GM23338 (cell line): ENCODE measurements around the gene SIPA1. TPM values are rescaled to one million over a fixed set of nuclear protein-coding genes. Genes with fewer than 3 reads are reported as not detected.

Source experiments
- ATAC-seq: fragments of 200-7000 bp; cut with Tn5 transposase; 3 replicates; pipeline ENCODE4 v1.9.1; 2020
- DNase-seq: peaks from one replicate; pipeline ENCODE4 v3.0.0-alpha.2; 2015; ENCODE audit warnings: low spot score
- H2AFZ ChIP-seq: fragments of 200-600 bp; sonication (generic); 2 replicates; pipeline ENCODE4 v1.8.0; 2016; ENCODE audit warnings: antibody characterized with exemption, mild to moderate bottlenecking, moderate library complexity
- H3F3A ChIP-seq: fragments of 200-600 bp; sonication (generic); replicated peaks from 2 replicates; pipeline ENCODE4 v1.8.0; 2017; ENCODE audit warnings: antibody characterized with exemption, mixed run types, low read depth
- H3K27ac ChIP-seq: fragments of 200-600 bp; sonication (generic); 2 replicates; pipeline ENCODE4 v1.6.1; 2016; ENCODE audit warnings: low read depth
- H3K27me3 ChIP-seq: fragments of 200-600 bp; sonication (generic); 2 replicates; pipeline ENCODE4 v1.8.0; 2016; ENCODE audit warnings: mild to moderate bottlenecking, mixed run types, moderate library complexity; ENCODE audit not compliant: insufficient read depth
- H3K36me3 ChIP-seq: fragments of 200-600 bp; sonication (generic); 2 replicates; pipeline ENCODE4 v1.8.0; 2016; ENCODE audit warnings: mild to moderate bottlenecking; ENCODE audit not compliant: insufficient read depth
- H3K4me1 ChIP-seq: fragments of 200-600 bp; sonication (generic); 2 replicates; pipeline ENCODE4 v1.8.0; 2016; ENCODE audit warnings: mild to moderate bottlenecking, moderate library complexity; ENCODE audit not compliant: insufficient read depth
- H3K4me2 ChIP-seq: fragments of 200-600 bp; sonication (generic); 2 replicates; pipeline ENCODE4 v1.7.1; 2017; ENCODE audit warnings: mixed run types
- H3K4me3 ChIP-seq: fragments of 200-600 bp; sonication (generic); 2 replicates; pipeline ENCODE4 v1.6.1; 2016; ENCODE audit warnings: mixed run types
- H3K79me2 ChIP-seq: fragments of 200-600 bp; sonication (generic); replicated peaks from 2 replicates; pipeline ENCODE4 v1.8.0; 2017; ENCODE audit warnings: mild to moderate bottlenecking; ENCODE audit not compliant: insufficient read depth
- H3K9me2 ChIP-seq: fragments of 200-600 bp; sonication (generic); 2 replicates; pipeline ENCODE4 v1.8.0; 2017; ENCODE audit not compliant: insufficient read depth
- H4K20me1 ChIP-seq: fragments of 200-600 bp; sonication (generic); replicated peaks from 2 replicates; pipeline ENCODE4 v1.8.0; 2017; ENCODE audit warnings: mild to moderate bottlenecking; ENCODE audit not compliant: insufficient read depth
- H3K27ac Mint-ChIP-seq: 2 replicates; pipeline ENCODE4 v1.8.0; 2020; ENCODE audit warnings: inconsistent platforms, mild to moderate bottlenecking, moderate library complexity, mixed read lengths
- H3K27me3 Mint-ChIP-seq: 3 replicates; pipeline ENCODE4 v1.8.0; 2022; ENCODE audit warnings: low read depth, mild to moderate bottlenecking, moderate library complexity, mixed read lengths, inconsistent platforms; ENCODE audit not compliant: insufficient read depth, poor library complexity
- H3K36me3 Mint-ChIP-seq: 3 replicates; pipeline ENCODE4 v1.8.0; 2021; ENCODE audit warnings: low read depth, mild to moderate bottlenecking, inconsistent platforms, moderate library complexity, mixed read lengths
- H3K4me1 Mint-ChIP-seq: 3 replicates; pipeline ENCODE4 v1.8.0; 2020; ENCODE audit warnings: mild to moderate bottlenecking, inconsistent platforms, mixed read lengths
- H3K4me3 Mint-ChIP-seq: 3 replicates; pipeline ENCODE4 v1.8.0; 2021; ENCODE audit warnings: moderate library complexity, mild to moderate bottlenecking, inconsistent platforms, mixed read lengths
- H3K9me3 Mint-ChIP-seq: 3 replicates; pipeline ENCODE4 v1.8.0; 2020; ENCODE audit warnings: moderate library complexity, mild to moderate bottlenecking, inconsistent platforms, mixed read lengths
- CREB1 ChIP-seq: fragments of 250-450 bp; sonication (Bioruptor Pico); IDR thresholded peaks from 2 replicates; pipeline ENCODE4 v1.5.0; 2020; ENCODE audit warnings: low read depth, mild to moderate bottlenecking, moderate library complexity
- ETS1 ChIP-seq: IDR thresholded peaks from 2 replicates; pipeline ENCODE4 v1.6.1; 2016; ENCODE audit warnings: antibody characterized with exemption
- EZH2 ChIP-seq: fragments of 200-600 bp; sonication (generic); IDR thresholded peaks from one replicate; pipeline ENCODE4 v1.8.0; 2017; ENCODE audit warnings: antibody characterized with exemption, mild to moderate bottlenecking, low read depth; ENCODE audit not compliant: unreplicated experiment
- EZH2phosphoT487 ChIP-seq: fragments of 200-600 bp; sonication (generic); IDR thresholded peaks from one replicate; pipeline ENCODE4 v1.8.1; 2018; ENCODE audit warnings: antibody characterized with exemption; ENCODE audit not compliant: unreplicated experiment
- JUNB ChIP-seq: IDR thresholded peaks from one replicate; pipeline ENCODE4 v1.6.1; 2016; ENCODE audit warnings: antibody characterized with exemption; ENCODE audit not compliant: unreplicated experiment
- NANOG ChIP-seq: IDR thresholded peaks from 2 replicates; pipeline ENCODE4 v1.6.1; 2016; ENCODE audit warnings: antibody characterized with exemption, borderline replicate concordance
- POLR2AphosphoS5 ChIP-seq: IDR thresholded peaks from 2 replicates; pipeline ENCODE4 v1.6.1; 2016; ENCODE audit warnings: antibody characterized with exemption, low read depth
- REST ChIP-seq: IDR thresholded peaks from one replicate; pipeline ENCODE4 v1.6.1; 2018; ENCODE audit warnings: antibody characterized with exemption; ENCODE audit not compliant: unreplicated experiment
- STAT1 ChIP-seq: IDR thresholded peaks from one replicate; pipeline ENCODE4 v1.6.1; 2016; ENCODE audit warnings: antibody characterized with exemption; ENCODE audit not compliant: unreplicated experiment
- ZNF114 ChIP-seq: fragments of 250-450 bp; sonication (Bioruptor Pico); IDR thresholded peaks from 2 replicates; pipeline ENCODE4 v1.5.0; 2020; ENCODE audit warnings: mild to moderate bottlenecking, moderate library complexity
- ZNF331 ChIP-seq: fragments of 250-450 bp; sonication (Bioruptor Pico); IDR thresholded peaks from 2 replicates; pipeline ENCODE4 v1.5.0; 2020; ENCODE audit warnings: low read depth, mild to moderate bottlenecking, moderate library complexity
- polyA plus RNA-seq: library from polyadenylated mRNA; unstranded; fragments of >200 nt; fragmentation: Nextera tagmentation; extraction: Ambion mirVana; gene quantifications from 2 replicates; pipeline ENCODE4 v1.2.1, GENCODE V29; 2016
- total RNA-seq: library from RNA; depleted of rRNA; stranded (reverse); fragments of >200 nt; shearing (Covaris generic); gene quantifications from 2 replicates; pipeline ENCODE4 v1.2.3, GENCODE V29; 2014
- TF ChIP-seq, protein P1 (sequence below): fragments of 250-450 bp; sonication (Bioruptor Pico); IDR thresholded peaks from 2 replicates; pipeline ENCODE4 v1.5.0; 2020; ENCODE audit warnings: mild to moderate bottlenecking, moderate library complexity
- TF ChIP-seq, protein P2 (sequence below), 2 experiments: fragments of 200-600 bp in 1 of 2; sonication (generic) in 1 of 2; conservative IDR thresholded peaks; 2 replicates each; pipeline versions ENCODE4 v1.5.1 to v1.6.1; 2016 to 2017; ENCODE audit warnings: antibody characterized with exemption in 2 of 2, low read depth in 2 of 2, mild to moderate bottlenecking in 2 of 2, moderate library complexity in 1 of 2

SIPA1 gene
- total and polyA plus RNA-seq, 2 experiments from 2014 or later = 50.1 to 54.6 TPM

DNA sequence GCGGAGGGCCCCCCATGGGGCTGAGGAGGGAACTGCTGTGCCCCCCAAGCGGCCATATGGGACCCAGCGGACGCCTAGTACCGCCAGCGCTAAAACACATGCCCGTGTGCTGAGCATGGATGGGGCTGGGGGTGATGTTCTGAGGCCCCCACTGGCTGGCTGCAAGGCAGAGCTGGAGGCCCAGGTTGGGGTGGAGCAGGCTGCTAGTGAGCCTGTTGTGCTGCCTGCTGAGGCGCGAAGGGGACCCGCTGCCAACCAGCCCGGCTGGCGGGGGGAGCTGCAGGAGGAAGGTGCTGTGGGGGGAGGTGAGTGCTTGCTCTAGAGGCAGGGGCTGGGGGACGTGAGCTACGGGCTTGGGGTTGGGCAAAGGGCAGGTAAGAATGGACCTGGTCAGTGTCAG is 19.1 kb upstream of the SIPA1 start:
- Histone ChIP-seq H3F3A (peaks cover 3% of the 10 kb centered on the region), H3K9me2 (no peaks in the 10 kb centered on the region), H4K20me1 (peaks cover 14% of the 10 kb centered on the region), H3K27ac (no peak overlapping the region), H3K4me1 (peaks cover 6% of the 10 kb centered on the region; the same call in 1 of the 2 replicates), H3K27me3 (no peaks in the 10 kb centered on the region), H3K36me3 (no peaks in the 10 kb centered on the region; the same call in 1 of the 2 replicates), H3K79me2 (peaks cover 17% of the 10 kb centered on the region), H3K4me3 (no peak overlapping the region), H3K4me2 (no peak overlapping the region), H2AFZ (no peak overlapping the region)
- DNase-seq = no peak
- H3K27ac Mint-ChIP-seq = no peak overlapping the region
- no peaks in the 10 kb centered on the region; the same call in 2 of the 3 replicates for H3K9me3 Mint-ChIP-seq
- peaks cover 20% of the 10 kb centered on the region for H3K27me3 Mint-ChIP-seq
- TF ChIP-seq STAT1 = no peak
- no peak for TF ChIP-seq EZH2phosphoT487
- TF ChIP-seq EZH2 = no peak
- TF ChIP-seq JUNB = no peak
- no peak for TF ChIP-seq POLR2AphosphoS5
- no peak for TF ChIP-seq NANOG
- TF ChIP-seq, protein P1, sequence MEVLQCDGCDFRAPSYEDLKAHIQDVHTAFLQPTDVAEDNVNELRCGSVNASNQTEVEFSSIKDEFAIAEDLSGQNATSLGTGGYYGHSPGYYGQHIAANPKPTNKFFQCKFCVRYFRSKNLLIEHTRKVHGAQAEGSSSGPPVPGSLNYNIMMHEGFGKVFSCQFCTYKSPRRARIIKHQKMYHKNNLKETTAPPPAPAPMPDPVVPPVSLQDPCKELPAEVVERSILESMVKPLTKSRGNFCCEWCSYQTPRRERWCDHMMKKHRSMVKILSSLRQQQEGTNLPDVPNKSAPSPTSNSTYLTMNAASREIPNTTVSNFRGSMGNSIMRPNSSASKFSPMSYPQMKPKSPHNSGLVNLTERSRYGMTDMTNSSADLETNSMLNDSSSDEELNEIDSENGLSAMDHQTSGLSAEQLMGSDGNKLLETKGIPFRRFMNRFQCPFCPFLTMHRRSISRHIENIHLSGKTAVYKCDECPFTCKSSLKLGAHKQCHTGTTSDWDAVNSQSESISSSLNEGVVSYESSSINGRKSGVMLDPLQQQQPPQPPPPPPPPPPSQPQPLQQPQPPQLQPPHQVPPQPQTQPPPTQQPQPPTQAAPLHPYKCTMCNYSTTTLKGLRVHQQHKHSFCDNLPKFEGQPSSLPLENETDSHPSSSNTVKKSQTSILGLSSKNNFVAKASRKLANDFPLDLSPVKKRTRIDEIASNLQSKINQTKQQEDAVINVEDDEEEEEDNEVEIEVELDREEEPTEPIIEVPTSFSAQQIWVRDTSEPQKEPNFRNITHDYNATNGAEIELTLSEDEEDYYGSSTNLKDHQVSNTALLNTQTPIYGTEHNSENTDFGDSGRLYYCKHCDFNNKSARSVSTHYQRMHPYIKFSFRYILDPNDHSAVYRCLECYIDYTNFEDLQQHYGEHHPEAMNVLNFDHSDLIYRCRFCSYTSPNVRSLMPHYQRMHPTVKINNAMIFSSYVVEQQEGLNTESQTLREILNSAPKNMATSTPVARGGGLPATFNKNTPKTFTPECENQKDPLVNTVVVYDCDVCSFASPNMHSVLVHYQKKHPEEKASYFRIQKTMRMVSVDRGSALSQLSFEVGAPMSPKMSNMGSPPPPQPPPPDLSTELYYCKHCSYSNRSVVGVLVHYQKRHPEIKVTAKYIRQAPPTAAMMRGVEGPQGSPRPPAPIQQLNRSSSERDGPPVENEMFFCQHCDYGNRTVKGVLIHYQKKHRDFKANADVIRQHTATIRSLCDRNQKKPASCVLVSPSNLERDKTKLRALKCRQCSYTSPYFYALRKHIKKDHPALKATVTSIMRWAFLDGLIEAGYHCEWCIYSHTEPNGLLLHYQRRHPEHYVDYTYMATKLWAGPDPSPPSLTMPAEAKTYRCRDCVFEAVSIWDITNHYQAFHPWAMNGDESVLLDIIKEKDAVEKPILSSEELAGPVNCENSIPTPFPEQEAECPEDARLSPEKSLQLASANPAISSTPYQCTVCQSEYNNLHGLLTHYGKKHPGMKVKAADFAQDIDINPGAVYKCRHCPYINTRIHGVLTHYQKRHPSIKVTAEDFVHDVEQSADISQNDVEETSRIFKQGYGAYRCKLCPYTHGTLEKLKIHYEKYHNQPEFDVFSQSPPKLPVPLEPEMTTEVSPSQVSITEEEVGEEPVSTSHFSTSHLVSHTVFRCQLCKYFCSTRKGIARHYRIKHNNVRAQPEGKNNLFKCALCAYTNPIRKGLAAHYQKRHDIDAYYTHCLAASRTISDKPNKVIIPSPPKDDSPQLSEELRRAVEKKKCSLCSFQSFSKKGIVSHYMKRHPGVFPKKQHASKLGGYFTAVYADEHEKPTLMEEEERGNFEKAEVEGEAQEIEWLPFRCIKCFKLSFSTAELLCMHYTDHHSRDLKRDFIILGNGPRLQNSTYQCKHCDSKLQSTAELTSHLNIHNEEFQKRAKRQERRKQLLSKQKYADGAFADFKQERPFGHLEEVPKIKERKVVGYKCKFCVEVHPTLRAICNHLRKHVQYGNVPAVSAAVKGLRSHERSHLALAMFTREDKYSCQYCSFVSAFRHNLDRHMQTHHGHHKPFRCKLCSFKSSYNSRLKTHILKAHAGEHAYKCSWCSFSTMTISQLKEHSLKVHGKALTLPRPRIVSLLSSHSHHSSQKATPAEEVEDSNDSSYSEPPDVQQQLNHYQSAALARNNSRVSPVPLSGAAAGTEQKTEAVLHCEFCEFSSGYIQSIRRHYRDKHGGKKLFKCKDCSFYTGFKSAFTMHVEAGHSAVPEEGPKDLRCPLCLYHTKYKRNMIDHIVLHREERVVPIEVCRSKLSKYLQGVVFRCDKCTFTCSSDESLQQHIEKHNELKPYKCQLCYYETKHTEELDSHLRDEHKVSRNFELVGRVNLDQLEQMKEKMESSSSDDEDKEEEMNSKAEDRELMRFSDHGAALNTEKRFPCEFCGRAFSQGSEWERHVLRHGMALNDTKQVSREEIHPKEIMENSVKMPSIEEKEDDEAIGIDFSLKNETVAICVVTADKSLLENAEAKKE (CRISPR knock-in tag) = no peak
- no peak for TF ChIP-seq ZNF331 (CRISPR knock-in tag)
- TF ChIP-seq REST = no peak
- TF ChIP-seq CREB1 = no peak
- no peak for TF ChIP-seq ETS1
- TF ChIP-seq, protein P2, sequence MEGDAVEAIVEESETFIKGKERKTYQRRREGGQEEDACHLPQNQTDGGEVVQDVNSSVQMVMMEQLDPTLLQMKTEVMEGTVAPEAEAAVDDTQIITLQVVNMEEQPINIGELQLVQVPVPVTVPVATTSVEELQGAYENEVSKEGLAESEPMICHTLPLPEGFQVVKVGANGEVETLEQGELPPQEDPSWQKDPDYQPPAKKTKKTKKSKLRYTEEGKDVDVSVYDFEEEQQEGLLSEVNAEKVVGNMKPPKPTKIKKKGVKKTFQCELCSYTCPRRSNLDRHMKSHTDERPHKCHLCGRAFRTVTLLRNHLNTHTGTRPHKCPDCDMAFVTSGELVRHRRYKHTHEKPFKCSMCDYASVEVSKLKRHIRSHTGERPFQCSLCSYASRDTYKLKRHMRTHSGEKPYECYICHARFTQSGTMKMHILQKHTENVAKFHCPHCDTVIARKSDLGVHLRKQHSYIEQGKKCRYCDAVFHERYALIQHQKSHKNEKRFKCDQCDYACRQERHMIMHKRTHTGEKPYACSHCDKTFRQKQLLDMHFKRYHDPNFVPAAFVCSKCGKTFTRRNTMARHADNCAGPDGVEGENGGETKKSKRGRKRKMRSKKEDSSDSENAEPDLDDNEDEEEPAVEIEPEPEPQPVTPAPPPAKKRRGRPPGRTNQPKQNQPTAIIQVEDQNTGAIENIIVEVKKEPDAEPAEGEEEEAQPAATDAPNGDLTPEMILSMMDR (conservative IDR thresholded peaks at IDR 0.05; ENCODE audit: low read depth in 2 of 2) = no peak
- no peak for TF ChIP-seq ZNF114 (CRISPR knock-in tag)
- H3K4me1 Mint-ChIP-seq = peaks cover 8% of the 10 kb centered on the region
- H3K36me3 Mint-ChIP-seq = peaks cover 28% of the 10 kb centered on the region
- ATAC-seq = no peak
- no peak overlapping the region for H3K4me3 Mint-ChIP-seq
